Activated CD8-positive, alpha-beta memory T cell treated with anti-CD3 and anti-CD28 coated beads for 1 hour (primary cell): ENCODE measurements around the gene CRYZL1.

Experiments
- DNase-seq, 2 donors: peaks; one replicate each; pipeline ENCODE4 v3.0.0-alpha.2; 2020; ENCODE audit warnings: low read depth in 1 of 2; ENCODE audit errors: extremely low read depth in 1 of 2

The CRYZL1 gene

GRCh38 chr21:33542640-33543504, 98.7 kb downstream of the CRYZL1 start, which contains the start of gene SON:
SON (plus strand) TSS chr21:33543038; CDS start chr21:33543093, 55 bp downstream.
- peak; percentile 93 to 94 for DNase-seq

- peak; percentile 44 to 72 for DNase-seq
Measured at GRCh38 chr21:33541756-33542639, 99.5 kb downstream of the CRYZL1 start, which contains the start of gene GART. GART (minus strand) TSS chr21:33542117; CDS start chr21:33539315, 2,802 bp downstream.

GRCh38 chr21:33541105-33541711, 100.3 kb downstream of the CRYZL1 start:
- no peak for DNase-seq

DNA sequence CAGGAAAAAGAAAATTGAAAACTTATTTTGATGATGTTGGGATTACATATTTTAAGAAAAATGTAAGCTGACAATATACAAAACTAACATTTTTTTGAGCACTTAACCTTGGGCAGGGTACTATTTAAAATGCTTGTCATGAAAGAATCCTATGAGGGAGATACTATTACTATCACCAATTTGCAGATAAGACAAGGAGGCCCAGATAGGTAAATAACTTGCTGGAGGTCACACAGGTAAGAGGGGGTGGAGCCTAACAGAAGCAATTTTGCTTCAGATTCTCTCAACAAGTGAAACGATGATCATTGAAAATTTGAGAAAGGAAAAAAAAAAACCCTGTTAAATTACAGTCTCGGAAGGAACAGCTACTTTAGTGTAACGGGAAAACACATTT, 100.8 kb downstream of the CRYZL1 start:
- DNase-seq, result no peak

GRCh38 chr21:33539616-33540015, 101.9 kb downstream of the CRYZL1 start:
- no peak for DNase-seq
